Spleen (tissue), 7 donors: Measurements from ENCODE around the gene LMBR1L.

Source experiments
- CTCF ChIP-seq, 11 experiments: fragments of 200-600 bp in 7 of 11; fragments of 450-650 bp in 4 of 11; sonication (generic) in 4 of 11; IDR thresholded peaks in 8 of 11; conservative IDR thresholded peaks in 3 of 11; 1 replicate in 7 of 11; 2 replicates in 4 of 11; pipeline versions ENCODE4 v1.4.0 to v1.8.0; 2016 to 2021; ENCODE audit warnings: antibody characterized with exemption in 11 of 11, inconsistent platforms in 4 of 11, mild to moderate bottlenecking in 1 of 11
- POLR2AphosphoS5 ChIP-seq, 3 donors: sonication (generic); formaldehyde crosslinking; IDR thresholded peaks; one replicate each; pipeline ENCODE4 v1.5.1; 2017; ENCODE audit warnings: antibody characterized with exemption in 3 of 3
- donor health status: DM: no; HTN: no; CAD: no; lungs with moderate emphysema.
- donor health status: DM: no; HTN: no; CAD: no.
- donor health status: DM: no; HTN: no; CAD: no.

- TF ChIP-seq CTCF (IDR thresholded peaks at IDR 0.05 in 8 of 11, conservative IDR thresholded peaks at IDR 0.05 in 3 of 11) (no peak), POLR2AphosphoS5 (IDR thresholded peaks at IDR 0.05) (no peak)
Observed at GRCh38 chr12:49137476-49137875, 26.8 kb upstream of the LMBR1L start.
